MV-4-11 (cell line): ENCODE results near the gene NCAPH2.

ENCODE experiments used
- DNase-seq: peaks from one replicate; lab custom pipeline; 2025; lab: John Stamatoyannopoulos, UW

The NCAPH2 gene

DNA sequence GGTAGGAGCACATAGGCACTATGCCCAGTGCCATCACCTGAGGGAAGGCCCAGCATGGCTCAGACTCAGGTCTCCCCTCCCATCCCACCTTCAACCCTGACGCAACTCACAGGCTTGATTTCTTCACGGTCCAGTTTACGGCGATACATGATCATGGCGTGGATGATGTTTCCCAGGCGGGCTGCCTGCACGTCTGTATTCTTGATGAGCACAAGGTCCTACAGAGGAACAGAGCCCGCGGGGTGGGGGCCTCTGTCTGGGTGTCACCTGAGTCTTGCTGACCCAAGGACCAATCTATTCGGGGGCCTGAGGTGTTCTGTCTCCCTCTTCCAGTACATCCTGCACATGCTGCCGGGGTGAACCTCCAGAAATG, 66.3 kb downstream of the NCAPH2 start:
- DNase-seq: no peak
